ENCODE measurements around the gene PHYH.
A peak's percentile ranks its signal among the peaks of the same experiment; 100 is the strongest.
"Not testable (repeated sequence)": the region's sequence is repeated elsewhere in the genome, so short reads cannot be mapped to it uniquely, and the experiment has no call there.

PHYH gene

DNA sequence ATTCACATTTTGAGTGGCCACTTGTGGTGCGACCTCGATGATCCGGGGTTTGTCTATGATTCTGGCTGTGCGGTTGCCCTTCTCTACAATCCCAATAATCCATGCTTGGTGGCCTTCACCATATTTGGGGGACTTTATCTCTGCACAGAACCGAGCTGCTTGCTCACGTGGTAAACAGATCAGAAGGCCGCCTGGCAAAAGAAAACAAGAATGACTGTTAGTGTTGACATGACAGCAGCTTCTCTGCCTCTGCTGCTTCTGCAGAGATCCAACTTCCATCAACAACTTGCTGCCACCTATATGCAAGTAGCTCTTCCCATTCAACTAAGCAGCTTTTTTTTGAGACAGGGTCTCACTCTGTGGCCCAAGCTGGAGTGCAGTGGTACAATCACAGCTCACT lies 19.3 kb upstream of the PHYH start:
- DNase-seq = no peak

DNA sequence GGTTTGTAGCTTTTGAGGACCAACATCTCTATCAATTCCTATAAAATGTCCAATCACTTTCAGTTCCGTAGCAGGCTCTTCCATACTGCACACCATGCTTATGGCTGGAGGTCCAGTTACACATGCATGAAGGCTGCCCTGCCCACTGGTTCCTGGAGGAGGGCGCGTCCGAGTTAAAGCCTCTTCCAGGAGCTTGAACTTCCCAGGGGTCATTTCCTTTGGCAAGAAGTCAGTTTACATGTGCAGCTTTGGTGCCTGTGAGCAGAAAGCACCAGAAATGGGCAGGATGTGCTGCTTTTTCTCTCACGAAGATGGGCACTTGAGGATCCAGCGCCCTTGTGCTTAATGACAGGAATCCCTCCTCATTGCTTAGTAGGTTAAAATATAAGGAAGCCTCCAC lies 17.6 kb upstream of the PHYH start:
- no peak for DNase-seq

DNA sequence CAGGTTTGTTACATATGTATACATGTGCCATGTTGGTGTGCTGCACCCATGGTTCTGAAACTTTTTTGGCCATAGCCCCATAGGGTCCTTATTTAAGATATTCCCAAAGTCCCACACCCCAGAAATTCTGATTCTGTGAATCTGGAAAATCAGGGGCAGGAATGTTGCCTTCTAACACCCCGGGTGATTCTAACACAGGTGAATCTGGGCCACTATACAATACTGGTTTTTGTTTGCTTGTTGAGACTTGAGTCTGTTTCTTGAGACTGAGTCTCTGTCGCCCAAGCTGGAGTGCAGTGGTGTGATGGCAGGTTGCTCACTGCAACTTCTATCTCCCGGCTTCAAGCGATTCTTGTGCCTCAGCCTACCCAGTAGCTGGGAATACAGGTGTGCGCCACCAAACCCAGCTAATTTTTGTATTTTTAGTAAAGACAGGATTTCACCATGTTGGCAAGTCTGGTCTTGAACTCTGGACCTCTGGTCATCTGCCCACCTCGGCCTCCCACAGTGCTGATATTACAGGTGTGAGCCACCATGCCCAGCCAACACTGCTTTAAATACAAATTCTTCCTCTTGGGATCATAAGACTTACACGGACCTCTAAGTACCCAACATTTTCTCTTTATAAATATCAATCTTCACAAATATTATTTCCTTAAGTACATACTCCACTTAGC lies 16.9 kb upstream of the PHYH start:
- no peak for DNase-seq

DNA sequence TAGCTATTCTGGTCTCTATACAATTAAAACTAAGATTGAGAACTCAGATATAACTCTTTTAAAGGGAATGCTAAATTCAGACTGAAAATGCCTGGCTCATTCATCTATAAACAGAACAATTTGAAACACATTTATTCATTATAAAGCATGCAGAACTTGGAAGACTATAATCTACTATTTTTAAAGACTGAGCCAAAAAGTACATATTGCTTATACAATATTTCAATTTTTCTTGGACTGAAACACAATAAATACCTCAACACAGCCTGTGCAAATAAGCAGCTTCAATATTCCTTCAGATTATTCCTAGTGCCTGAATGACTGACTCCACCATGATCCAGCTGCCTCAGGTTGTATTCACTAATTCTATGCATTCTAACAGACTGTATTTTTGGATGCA lies 15.5 kb upstream of the PHYH start:
- DNase-seq = no peak

DNA sequence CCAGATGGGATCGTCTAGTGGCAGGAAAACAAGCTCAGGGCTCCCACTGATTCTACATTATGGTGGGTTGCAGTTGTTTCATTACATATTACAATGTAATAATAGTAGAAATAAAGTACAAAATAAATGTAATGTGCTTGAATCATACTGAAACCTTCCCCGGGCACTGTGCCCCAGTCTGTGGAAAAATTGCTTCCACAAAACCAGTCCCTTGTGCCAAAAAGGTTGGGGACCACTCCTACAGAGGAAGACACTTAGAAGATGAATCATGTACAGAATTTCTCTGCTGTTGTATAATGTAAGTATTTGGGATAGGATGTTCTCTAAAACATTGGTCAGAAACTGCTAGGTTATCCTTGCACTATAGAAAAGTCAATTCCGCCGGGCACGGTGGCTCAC lies 11.3 kb upstream of the PHYH start:
- no peak for DNase-seq

DNA sequence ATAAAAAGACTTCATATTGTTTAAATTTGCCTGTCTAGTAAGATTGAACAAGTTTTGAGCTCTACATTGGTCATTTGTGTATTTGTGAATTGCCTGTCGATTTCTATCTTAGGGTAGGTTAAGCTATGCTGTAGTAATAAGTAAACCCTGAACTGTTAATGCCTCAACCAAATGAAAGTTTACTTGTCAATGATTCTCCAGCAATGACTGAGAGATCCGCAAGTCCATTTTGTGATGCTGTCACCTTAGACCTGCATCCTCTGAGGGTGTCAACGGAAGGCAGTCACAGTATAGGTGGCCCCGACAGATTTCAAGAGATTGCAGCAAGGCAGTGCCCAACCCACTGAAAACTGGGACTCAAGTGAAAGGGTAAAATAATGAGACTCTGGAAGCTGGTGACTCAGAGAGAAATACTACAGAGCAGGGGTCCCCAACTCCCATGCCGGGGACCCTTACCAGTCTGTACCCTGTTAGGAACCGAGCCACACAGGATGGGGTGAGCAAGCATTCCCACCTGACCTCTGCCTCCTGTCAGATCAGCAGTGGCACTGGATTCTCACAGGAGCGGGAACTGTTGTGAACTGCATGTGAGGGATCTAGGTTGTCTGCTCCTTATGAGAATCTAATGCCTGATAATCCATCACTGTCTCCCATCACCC lies 10.8 kb upstream of the PHYH start:
- DNase-seq = no peak

DNA sequence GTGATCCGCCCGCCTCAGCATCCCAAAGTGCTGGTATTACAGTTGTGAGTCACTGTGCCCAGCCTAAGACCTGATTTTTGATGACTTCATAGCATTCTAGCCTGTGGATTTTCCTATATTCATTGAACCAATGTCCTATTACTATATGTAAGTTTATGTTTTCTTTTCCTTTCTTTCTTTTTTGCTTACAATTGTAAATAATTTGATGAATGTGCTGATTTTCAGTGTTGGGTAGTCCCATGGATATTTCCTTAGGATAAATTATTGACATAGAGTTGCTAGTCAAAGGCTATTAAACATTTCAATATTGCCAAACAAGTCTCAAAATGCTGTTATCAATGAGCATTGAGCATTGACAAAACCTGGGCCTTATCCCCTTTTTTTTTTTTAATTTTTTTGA lies 9.9 kb upstream of the PHYH start:
- DNase-seq = no peak

DNA sequence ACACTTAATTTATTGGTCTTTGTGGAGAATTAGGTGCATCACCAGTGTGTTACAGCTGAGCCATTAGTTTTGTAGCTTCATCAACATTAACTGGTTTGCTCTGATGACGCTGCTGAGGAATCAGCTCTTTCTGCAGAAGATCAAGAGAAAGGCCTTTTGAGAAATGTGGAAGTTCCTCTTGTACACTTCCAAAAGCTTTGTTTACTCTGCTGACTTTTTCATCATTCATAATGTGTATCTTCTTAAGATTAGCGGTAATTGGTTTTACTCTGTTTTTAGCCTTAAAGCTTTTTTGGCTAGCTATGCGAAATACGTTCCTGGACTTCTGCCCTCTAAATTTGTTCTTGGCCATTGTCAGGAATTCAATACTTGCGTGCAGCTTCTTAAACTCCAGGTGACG lies 8.2 kb upstream of the PHYH start:
- no peak for DNase-seq

DNA sequence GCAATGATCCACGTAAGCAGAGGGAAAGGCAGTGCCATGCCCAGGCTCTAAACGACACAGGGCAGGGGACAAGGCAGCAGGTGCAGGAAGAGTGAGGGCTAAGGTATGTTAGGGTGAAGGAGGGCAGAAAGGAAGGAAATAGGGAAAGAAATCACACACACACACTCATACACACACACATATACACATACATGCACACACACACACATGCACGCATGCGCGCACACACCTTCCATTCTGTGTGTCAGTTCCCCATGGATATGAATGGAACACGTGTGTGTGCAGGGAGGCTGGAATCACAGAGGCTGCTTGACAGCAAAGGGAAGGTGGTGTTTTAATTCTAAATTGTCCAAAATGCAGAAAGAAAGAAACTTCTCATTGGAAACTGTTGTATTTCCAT lies 6.2 kb upstream of the PHYH start:
- DNase-seq = no peak

DNA sequence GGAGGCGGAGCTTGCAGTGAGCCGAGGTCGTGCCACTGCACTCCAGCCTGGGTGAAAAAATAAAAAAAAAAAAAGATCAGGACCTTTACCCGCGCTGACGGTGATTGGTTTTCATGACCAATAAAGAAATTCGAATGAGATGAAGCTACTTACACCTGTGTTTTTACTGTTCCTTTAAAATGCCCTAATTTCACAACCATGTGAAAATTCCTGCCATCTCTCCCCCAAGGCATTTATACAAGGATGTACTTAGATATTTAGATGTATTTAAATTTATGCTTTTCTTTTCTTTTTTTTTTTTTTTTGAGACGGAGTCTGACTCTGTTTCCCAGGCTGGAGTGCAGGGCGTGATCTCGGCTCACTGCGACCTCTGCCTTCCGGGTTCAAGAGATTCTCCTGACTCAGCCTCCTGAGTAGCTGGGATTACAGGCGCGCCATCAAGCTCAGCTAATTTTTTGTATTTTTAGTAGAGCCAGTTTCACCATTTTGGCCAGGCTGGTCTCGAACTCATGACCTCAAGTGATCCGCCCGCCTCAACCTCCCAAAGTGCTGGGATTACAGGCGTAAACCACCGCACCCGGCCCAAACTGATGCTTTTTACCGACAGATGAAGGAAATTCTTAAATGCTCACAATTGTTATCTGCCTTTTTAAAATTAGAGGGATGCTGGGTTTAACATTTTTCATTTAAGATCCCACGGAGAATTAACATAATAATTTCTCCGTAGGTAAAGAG lies 3.1 kb upstream of the PHYH start:
- no peak for DNase-seq

DNA sequence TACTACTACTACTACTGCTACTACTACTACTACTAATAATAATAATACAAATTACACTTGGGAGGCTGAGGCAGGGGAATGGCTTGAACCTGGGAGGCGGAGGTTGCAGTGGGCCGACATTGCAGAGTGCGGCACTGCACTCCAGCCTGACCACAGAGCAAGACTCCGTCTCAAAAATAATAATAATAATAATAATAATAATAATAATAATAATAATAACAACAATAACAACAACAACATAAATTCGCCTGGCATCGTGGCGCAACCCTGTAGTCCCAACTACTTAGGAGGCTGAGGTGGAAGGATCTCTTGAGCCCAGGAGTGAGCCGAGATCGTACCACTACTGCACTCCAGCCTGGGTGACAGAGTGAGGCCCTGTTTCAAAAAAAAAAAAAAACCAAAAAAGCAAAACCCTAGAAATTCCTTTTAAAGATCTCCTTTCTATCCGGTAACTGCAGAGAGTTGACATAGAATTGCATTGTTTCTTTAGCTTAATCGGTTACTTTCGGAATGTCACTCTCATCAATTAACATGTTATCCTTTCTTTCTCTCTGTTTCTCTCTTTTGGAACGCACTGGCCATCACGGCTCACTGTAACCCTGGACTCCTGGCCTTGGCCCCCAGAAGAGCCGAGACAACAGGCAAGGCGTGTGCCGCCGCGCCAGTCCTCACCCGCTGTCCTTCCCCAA lies 972 bp downstream of the PHYH start:
- no peak for DNase-seq

DNA sequence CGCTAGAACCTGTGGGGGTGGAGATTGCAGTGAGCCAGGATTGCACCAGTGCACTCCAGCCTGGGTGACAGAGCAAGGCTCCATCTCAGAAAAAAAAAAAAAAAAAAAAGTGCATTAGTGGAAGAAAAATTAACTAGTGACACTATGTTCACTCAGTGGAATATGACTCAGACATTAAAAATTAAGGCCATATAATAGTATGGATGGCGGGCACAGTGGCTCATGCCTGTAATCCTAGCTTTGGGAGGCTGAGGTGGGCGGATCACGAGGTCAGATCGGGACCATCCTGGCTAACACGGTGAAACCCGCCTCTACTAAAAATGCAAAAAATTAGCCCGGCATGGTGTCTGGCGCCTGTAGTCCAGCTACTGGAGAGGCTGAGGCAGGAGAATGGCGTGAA lies 3.4 kb downstream of the PHYH start:
- DNase-seq = no peak

DNA sequence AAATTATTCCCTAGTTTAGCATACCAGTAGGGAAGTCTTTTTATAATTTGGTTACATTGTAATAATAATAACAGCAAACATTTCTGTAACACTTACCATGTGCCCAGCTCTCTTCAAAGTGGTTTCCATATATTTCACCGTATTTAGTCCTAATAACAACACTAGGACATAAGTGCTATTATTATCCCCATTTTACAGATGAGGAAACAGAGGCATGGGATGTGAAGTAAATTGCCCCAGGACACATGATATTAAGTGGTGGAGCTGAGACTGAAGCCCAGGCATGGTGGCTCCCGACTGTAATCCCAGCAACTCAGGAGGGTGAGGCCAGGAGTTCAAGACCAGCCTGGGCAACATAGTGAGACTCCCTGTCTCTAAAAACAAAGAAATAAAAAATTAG lies 5.1 kb downstream of the PHYH start:
- DNase-seq = no peak

DNA sequence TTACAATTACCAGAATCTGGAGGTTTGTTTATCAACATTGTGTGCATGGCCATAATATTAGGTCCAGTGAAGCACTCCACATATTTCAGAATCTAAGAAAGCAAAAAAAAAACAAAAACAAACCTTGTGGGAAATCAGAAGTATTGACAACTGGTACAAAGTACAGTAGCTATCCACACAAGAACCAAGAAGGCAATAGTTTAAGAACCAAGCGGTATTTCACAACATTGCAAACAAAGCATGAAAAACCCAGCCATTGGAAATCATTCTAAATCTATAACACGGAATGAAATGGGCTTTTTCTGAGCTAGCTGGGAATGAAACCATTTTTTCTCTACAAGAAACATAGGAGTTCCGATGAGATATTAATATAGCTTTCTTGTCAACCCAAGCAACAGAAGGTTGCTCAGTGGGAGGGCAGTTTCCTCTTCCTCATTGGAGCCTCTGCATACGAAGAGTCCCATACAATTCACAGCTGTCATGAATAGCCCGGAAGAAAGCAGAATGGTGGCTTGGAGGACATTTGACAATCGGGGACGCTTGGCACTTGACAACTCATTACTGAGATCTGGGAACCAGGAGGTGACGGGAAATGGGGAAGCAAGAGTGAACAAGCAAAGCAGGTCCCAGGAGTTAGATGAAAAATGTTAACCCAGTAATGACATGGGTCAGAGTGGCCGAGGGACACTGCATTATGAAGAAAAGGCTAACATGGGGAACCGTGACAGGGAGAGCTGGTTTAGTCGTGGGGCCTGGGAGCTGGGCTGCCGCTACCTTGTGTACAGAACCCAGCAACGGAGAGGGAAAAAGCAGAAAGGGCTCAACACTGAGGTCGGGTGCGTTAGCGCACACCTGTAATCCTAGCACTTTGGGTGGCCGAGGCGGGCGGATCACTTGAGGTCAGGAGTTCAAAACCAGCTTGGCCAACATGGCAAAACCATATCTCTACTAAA lies 7.8 kb downstream of the PHYH start:
- DNase-seq = no peak

DNA sequence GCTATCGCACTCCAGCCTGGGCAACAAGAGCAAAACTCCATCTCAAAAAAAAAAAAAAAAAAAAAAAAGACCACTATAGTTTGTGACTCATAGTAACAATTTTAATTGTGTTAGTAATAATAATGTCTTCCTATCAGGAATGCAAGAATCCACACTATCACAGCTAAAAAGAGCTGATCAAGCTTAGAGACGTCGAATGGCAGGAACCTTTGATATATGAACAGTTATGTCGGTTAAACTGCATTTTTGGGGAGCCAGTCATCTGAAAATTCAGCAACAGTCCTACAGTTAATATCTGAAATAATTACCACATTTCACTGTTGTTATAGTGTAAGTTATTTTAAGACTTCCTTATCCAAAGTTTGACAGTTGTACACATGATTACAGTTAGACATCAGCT lies 8.8 kb downstream of the PHYH start:
- DNase-seq = no peak

DNA sequence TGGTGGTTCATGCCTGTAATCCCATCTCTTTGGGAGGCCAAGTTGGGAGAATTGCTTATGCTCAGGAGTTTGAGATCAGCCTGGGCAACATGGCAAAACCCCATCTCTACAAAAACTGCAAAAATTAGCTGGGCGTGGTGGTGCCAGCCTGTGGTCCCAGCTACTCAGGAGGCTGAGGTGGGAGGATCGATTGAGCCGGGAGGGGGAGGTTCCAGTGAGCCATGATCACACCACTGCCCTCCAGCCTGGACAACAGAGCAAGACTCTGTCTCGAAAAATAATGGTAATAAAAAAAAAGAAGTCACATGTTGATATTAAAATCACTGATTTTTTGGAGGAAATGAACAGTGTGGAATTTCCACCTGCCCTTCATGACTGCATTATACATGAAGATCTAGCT lies 15.8 kb downstream of the PHYH start:
- DNase-seq = no peak

DNA sequence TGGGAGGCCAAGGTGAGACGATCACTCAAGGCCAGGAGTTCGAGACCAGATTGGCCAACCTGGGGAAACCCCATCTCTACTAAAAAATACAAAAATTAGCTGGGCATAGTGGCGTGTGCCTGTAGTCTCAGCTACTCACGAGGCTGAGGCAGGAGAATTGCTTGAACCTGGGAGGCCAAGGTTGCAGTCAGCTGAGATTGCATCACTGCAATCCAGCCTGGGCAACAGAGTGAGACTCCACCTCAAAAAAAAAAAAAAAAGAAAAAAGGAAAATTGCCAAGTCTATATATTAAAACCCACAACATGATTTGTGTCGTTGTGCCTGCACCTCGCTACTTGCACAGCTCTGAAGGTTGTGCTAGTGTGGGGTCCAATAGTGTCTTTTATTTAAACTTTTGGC lies 17.5 kb downstream of the PHYH start:
- DNase-seq = not testable (repeated sequence)

DNA sequence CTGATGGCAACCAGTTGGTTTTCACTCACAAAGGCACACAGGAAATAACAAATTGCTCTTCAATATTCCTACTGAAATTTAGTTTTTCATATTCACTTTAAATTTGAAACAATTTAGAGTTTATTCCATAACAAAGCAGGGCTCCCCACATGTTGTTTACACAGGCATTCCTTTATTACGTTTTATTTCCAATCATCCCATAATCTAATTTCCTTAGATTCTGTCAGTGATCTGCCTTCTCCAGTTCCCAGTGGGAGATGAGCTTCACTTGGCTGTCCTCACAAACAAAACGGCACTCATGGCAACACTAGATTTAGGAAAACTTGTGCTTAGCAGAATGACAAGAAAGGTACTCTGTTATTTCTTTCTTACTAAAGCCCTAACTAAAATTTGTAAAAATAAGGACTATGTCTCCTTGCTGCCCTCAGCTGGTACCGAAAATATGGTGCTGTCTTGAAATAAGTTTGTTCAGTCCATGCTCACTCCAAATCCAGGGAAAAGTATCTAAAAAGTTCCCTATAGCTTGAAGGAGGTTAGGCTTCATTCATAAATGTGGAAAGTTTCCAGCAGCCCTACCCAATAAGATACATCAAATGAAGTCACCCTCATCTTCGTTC lies 23.0 kb downstream of the PHYH start:
- no peak for DNase-seq

DNA sequence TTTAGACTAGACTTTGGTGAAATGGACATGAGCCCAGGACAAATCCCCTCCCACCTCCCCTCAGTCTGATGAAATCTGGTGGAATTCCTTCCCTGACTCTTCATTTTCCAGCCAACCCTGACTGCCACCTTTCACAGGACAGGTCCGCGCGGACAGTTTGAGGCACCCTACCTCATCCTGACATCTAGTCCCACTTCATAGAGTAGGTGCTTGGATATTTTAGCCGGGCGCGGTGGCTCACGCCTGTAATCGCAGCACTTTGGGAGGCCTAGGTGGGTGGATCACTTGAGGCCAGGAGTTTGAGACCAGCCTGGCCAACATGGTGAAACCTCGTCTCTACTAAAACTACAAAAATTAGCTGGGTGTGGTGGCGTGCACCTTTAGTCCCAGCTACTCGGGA lies 23.7 kb downstream of the PHYH start:
- not testable (repeated sequence) for DNase-seq

DNA sequence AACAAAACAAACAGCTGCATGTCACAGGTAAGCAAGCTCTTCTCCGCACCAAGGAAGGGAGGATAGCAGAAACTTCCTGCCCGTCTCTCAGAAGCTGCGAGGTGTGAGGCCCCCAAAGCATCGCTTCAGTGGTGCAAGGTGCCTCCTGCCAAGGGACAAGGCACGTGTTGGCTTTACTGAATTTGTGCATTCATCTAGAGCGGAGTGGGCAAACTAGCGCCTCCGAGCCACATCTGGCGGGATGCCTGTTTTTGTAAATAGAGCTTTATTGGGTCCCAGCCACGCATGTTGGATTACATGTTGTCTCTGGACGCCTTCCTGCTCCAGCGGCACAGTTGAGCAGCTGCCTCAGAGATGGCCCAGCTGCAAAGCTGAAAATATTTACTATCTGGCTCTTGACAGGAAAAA lies 27.7 kb downstream of the PHYH start:
- no peak for DNase-seq

DNA sequence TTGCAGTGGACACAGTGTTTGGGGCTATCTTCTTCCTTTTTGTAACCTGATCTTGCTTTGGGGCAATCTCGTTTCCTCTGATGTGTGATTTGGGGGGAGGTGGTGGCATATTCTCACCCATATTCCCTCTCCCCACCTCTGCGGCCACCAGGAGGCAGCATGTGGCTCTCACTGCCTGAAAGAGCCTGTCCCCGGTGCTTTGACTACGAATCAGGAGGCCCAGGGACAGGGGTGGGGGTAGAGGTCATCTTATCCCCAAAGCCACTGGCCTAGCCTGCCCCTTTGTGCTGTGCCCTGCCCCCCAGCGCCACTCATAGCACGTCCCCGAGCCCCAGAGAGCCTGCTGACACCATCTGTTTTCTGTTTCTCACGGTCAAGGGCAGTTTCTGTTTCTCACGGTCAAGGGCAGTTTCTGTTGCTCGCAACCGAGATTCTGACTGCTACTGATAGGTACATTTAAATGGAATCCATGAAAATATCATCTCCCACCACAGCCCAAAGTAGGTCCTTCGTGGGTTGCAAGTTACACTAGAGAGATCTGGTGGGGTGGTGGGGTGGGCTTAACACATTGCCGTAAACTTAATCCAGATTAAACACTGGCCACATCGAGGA lies 28.2 kb downstream of the PHYH start:
- DNase-seq = peak; percentile 52
